ENCODE results near the gene ADK.
"Not testable (repeated sequence)": the region's sequence is repeated elsewhere in the genome, so short reads cannot be mapped to it uniquely, and the experiment has no call there.

Gene ADK

DNA sequence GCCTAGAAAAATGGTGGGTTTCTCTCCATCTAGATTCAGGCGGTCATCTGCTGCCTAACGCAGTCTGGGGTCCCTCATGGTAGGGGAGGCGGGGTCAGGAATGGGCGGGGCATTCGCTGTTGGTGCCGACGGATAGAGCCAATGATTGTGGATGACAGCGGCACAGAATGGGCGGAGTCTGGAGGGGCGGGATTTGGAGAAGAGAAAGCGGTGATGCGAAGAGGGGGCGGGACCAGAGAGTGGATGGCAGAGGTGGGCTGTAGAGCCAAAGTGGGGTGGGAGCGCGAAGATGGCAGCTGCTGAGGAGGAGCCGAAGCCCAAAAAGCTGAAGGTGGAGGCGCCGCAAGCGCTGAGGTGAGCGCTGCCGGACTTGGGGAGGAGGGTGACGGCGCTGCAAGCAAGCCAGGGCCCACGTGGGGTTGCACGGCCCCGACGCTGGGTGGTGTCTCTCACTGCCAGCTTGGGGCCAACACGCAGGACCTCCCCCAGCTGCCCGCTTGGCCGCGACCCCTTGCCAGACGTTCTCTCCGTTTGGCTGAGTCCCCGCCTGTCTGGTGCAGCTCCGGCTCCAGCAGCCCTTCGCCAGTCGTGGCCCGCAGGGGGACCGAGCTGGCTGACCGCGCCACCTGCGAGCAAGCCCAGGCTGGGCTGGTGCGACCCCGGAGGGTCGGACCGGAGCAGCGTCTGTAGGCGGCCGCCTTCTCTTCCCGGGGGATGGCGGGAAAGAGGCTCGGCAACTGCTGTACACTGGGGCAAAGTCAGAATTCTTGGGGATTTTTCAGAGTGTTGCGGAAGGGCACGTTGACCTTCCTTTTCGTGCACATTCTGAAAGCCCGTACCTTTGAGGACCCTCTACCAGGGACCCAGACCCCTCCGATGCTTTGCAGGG lies at the start of gene ADK:
TSS of gene ADK (plus strand) at position 232 of the 889 bp plus-strand sequence. CDS start at position 290, 58 bp downstream.
- DNase-seq (ENCODE audit: low spot score) (peak; percentile 99), FAIRE-seq (peak; percentile 87)

DNA sequence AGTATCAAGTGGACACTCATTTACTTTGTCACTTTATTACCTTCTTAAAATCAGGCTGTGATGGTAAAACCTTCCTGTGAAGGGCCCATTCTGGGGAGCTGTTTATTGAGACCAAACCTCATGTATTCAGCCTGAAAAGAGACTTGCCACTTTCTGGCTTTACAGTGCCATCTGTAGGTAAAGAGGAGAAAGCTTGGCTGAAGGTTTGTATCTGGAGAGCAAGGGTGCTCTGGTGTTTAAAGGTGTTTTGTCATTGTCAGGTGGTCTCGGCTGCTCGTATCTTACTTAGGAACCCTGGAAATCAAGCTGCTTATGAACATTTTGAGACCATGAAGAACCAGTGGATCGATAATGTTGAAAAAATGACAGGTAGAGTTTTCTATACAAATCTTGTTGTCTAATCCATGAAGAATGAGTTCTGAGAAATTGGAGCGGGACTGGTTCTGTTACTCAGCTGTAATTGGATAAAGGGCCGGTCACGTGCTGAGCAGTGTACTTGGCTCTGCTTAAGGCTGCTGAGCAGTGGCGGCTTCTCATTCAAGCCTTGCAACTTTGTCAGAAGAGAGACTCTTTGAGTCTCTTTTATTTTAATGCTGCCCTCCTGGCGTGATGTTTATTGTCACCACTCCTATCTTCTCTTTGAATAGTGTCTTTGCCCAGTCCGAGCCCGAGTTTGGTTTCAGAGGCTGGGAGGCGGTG lies 47.3 kb upstream of the ADK start:
- no peak for FAIRE-seq
- peak; percentile 48 for DNase-seq (ENCODE audit: low spot score)

DNA sequence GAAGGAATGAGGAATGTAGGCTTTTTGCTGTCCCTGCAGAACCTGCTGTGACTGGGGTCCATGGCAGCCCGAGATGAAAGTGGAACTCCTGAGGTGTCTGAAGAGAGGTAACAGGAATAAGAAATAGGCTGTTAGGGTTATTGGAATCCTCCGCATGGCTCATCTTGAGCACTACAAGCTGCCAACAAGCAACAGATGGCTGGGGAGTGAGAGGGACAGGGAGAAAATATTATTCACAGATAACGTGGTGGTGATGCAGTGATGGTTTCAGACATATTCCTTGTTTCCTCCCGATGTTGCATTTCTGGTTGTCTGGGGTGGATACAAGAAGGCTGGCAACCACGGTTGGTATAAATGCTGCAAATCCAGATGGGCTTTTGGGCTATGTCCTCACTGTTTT lies 46.5 kb upstream of the ADK start:
- no peak for FAIRE-seq
- DNase-seq (ENCODE audit: low spot score) = no peak

DNA sequence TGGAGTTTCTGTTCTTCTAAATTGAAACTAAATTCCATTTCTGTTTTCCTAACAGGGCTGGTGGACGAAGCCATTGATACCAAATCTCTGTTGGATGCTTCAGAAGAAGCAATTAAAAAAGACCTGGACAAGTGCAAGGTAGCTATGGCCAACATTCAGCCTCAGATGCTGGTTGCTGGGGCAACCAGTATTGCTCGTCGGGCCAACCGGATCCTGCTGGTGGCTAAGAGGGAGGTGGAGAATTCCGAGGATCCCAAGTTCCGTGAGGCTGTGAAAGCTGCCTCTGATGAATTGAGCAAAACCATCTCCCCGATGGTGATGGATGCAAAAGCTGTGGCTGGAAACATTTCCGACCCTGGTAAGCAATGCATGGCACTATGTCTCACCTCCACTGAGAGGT lies 46.0 kb upstream of the ADK start:
- FAIRE-seq (no peak), DNase-seq (ENCODE audit: low spot score) (no peak)

DNA sequence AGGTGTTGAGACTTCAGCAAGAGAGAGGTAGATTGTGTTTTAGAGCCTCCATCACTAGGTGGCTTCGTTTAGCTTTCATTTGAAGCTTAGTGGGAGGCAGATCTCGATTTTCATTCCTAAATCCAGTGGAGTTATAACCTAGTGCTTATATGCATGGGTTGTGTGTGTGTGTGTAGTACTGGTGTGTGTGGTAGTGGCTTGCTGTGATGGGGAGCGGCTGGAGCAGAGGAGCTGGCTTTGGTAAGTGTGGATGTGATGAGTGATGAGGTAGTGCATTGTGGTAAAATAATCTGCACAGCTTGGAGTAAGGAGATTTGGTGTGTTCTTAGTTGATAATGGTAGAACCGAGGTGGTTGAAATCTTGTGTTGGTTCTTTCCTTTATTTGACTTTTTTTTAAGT lies 43.6 kb upstream of the ADK start:
- DNase-seq (ENCODE audit: low spot score) = no peak
- FAIRE-seq = no peak

DNA sequence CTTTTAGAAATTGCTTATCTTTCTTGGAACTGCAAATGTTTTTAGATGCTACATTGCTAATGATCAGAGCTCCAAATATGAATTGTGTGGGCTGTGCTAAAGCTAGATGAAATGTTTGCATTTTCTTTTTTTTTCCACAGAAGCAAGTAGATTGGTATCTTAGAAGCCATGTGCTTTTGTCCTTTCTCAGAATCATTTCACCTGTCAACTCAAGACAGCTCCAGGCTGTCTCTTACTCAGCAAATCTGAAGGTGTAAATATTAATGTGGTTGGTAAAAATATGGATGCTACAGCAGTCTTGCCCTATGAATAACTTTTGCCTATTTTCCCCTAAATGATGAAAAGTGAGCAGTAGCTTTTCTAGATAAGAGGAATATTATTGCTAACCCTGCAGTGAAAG lies 41.6 kb upstream of the ADK start:
- no peak for DNase-seq (ENCODE audit: low spot score)
- no peak for FAIRE-seq

DNA sequence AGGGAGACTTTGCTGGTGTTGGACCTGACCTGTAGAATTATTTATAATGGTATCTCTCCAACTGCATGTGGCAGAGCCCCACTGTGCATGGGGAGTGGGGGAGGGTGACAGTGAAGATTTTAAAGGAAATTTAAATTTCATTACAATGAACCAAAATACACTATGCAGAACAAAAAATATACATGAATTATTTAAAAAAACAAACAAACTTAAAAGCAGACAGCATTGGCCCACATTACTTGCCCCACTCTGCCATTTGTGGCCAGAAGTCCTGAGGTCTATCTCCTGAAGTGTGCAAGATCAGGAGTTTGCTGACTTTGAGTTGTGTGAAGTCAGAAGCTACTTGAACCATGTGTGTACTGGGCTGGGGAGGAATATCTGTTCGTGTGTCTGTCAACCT lies 40.9 kb upstream of the ADK start:
- FAIRE-seq (no peak), DNase-seq (ENCODE audit: low spot score) (no peak)

DNA sequence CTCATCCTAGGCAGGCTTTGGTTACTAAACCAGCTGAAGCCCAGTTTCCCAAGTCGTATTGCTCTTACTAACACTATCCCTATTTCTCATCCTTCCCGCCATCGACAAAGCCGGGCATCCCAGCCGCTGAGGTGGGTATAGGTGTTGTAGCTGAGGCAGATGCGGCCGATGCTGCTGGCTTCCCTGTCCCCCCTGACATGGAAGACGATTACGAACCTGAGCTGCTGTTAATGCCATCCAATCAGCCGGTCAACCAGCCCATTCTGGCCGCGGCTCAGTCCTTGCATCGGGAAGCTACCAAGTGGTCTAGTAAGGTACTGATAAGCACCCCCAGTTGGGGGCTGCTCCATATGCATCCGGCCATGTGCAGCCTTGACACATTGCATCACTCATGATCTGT lies 39.2 kb upstream of the ADK start:
- FAIRE-seq (no peak), DNase-seq (ENCODE audit: low spot score) (no peak)

DNA sequence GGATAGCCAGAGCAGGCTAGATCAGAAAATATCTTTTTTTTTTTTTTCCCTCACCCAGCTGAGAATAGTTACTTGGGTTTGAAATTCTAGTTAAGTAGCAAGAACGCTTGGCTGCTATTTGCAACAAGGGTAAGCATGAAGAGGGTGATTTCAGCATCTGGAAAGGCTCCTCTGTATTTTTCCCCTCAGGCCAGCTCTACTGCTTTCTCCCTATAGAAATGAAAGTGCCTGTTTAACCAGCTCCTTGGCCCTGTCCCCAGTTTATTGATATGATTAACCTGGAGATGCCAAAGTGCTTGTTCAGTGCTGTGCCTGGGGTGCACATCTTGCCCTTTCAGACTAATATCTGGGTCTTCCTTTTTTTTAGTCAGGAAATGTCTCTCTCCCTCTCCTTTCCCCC lies 37.5 kb upstream of the ADK start:
- DNase-seq (ENCODE audit: low spot score) (no peak), FAIRE-seq (no peak)

DNA sequence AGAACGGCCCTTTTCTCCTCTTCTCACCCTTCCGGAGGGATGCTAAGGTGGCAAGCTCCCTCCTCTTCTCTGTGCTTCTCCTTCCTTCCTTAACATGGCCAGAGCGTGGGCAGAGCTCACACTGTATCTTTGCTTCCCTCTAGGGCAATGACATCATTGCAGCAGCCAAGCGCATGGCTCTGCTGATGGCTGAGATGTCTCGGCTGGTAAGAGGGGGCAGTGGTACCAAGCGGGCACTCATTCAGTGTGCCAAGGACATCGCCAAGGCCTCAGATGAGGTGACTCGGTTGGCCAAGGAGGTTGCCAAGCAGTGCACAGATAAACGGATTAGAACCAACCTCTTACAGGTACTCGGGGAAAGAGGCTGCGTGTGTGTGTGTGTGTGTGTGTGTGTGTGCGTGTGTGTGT lies 37.0 kb upstream of the ADK start:
- no peak for FAIRE-seq
- no peak for DNase-seq (ENCODE audit: low spot score)

DNA sequence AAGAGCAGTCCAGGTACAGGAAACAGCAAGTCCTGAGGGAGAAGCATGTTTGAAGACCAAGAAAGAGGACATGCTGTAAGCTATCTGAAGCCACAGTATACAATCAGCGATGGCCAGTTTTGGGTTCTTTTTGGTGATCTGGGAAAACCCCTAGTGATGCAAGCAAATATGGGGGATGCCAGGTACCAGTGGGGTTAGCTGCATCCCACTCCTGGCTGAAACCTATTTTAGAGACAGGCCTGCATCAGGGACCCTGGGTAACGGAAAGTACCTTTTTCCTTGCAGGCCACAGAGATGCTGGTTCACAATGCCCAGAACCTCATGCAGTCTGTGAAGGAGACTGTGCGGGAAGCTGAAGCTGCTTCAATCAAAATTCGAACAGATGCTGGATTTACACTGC lies 33.3 kb upstream of the ADK start:
- DNase-seq (ENCODE audit: low spot score) (no peak), FAIRE-seq (no peak)

DNA sequence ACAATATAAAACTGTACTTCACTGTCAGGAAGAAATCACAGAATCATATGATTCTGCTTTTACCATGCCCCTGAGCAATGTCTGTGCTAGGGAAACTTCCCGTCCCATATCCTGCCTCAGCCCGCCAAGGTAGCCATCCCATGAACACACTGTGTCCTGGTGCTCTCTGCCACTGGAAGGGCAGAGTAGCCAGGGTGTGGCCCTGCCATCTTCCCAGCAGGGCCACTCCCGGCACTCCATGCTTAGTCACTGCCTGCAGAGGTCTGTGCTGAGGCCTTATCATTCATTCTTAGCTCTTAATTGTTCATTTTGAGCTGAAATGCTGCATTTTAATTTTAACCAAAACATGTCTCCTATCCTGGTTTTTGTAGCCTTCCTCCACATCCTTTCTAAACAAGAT lies 32.2 kb upstream of the ADK start:
- no peak for DNase-seq (ENCODE audit: low spot score)
- FAIRE-seq = no peak

DNA sequence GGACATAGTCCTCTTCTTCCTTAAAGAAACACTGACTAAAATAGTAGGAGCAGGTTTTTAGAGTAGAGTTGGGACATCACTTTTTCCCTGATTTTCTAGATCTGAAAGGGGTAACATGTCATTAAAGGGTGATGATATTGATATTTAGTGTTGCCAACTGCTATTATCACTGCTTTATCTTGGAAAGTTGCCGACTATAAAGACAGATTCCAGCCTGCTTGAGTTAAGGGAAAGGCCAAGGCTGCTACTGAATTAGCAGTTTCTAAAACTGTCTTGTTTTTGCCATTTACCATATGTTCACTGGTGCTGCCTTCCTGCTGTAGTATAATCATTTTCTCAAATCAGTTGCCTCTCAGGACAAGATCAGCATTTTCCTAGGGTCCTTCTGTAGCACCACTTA lies 30.1 kb upstream of the ADK start:
- no peak for FAIRE-seq
- no peak for DNase-seq (ENCODE audit: low spot score)

DNA sequence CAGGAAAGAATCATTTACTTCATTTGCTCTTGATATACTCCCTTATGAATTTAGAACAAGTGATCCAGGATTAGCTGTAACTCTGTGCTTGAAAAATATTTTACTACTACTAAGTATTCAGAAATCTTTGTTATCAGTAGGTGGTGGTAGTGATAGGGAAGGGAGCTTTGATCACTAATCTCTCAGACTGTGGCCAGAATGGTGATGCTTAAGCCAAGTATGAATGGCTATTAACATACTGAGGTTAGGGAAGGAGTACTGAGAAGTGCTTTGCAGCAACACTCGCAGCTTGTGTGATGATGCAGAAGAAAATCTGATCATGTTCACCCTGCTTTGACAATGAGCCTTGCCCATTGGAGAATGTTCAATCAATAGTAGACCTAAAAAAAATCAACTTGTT lies 29.7 kb upstream of the ADK start:
- FAIRE-seq = no peak
- no peak for DNase-seq (ENCODE audit: low spot score)

DNA sequence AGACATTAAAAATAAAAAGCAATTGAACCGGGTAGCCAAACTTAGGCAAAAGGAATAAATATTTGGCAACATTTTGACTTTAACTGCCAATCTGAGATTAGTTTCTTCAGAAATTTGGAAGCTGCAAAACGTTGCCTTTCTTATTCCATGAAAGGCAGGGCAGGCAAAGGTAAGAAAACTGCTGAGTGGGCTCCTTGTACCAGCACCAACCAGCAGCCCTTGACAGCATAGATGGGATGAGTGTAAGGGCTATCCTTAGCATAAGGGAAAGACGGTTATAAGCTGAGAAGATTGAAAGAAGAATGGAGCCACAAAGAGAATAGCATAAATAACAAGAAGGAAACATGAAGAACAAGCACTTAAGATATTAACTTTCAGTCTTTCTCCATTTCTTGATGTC lies 29.0 kb upstream of the ADK start:
- FAIRE-seq (no peak), DNase-seq (ENCODE audit: low spot score) (no peak)

DNA sequence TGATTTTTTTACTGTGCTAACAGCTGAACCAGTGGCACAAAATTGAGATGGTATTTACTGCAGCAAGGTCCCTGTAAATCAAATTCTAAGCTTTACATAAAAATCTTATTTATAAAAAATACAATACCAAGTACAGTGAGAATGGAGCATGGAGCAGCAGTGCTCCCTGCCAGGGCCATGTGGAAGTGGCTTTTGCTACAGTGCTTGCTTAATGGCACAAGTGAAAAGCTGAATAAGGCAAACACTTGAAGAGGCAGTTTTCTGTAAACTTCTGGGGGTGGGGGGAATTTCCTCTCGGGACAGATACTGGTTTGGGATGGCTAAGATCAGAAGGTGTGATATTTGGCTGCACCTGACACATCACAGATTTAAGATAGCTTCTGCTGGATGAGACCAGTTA lies 27.9 kb upstream of the ADK start:
- no peak for DNase-seq (ENCODE audit: low spot score)
- no peak for FAIRE-seq

DNA sequence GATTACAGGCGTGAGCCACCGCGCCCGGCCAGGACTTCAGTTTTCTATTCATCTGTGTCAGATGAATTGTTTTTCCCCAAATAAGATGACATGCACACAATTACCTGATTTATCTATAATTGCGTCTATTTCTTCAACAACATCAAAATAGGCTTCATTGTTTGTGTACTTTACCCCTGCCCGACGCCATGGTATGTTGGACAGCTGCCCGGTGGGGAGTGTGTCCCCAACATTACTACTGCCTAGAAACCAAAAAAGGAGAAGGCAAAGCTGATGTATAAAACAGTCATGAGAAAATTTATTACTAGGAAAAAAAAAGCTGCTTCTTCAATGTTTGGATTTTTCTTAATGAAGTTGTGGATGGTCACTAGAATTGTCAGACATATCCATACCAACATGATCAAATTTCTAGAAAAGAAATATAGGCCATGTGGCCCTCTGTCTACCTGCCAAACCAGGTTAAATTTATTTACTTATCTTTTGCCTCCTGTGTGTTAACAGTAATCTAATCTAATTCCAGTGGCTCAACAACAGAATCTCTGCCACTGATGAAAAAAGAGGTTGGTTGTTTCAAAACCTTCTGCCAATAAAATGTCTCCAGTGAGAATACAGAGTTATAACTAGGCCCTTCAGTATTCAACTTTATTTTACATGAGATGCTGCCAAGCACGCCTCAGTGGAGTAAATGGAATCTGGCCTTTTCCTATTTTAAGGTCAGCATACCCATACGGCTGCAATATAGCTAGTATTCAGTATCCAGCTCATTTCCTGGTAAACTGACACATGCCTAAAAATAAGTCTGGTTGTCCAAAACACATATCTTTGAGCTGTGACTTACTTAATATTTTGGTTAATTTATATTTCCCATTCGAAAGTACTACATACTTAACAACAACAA lies 16.8 kb upstream of the ADK start:
- no peak for FAIRE-seq
- no peak for DNase-seq (ENCODE audit: low spot score)

DNA sequence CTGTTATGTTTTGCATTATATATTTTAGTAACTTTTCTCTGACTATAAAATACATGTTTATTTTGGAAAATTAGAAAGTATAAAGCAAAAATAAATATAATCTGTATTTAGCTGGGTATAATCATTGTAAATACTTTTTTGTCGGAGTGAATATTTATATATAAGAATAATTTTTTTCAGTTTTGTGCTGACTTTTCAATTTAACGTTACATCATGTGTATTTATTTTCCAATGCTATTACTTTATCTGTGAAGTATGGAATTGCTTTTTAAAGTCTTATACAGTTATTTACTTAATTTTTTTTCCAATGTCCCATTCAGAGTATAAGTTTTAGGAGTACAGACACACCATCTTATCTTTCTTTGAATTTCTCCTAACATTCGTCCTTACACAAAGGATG lies 15.6 kb upstream of the ADK start:
- no peak for DNase-seq (ENCODE audit: low spot score)
- FAIRE-seq = no peak

DNA sequence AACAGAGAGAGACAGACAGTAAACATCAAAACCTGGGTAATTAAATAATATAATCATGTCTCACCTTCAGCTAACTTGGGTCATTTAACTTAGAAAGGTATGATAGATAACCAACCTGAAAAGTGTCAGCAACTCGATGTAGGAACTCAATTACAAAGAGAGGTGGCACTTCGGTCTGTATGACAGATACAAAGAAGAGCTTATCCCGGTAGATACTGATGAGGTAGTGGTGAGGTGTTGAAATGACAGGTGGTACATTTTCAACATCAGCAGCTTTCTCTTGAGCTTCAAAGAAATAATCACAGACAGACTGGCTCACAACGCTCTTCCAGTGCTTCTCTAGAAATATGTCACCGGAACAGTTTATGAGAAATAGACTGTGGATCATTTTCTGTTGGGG lies 13.0 kb upstream of the ADK start:
- no peak for DNase-seq (ENCODE audit: low spot score)
- no peak for FAIRE-seq

DNA sequence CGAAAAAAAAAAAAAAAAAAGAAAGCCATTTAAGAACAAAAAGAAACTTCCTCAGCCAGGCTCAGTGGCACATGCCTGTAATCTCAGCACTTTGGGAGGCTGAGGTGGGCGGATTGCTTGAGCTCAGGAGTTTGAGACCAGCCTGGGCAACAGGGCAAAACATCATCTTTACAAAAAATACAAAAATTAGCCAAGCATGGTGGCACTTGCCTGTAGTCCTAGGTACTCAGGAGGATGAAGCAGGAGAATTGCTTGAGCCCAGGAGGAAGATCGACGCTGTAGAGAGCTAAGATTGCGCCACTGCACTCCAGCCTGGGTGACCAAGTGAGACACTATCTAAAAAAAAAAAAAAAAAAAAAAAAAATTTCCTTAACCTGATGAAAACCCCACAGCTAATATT lies 12.4 kb upstream of the ADK start:
- not testable (repeated sequence) for DNase-seq (ENCODE audit: low spot score); FAIRE-seq

DNA sequence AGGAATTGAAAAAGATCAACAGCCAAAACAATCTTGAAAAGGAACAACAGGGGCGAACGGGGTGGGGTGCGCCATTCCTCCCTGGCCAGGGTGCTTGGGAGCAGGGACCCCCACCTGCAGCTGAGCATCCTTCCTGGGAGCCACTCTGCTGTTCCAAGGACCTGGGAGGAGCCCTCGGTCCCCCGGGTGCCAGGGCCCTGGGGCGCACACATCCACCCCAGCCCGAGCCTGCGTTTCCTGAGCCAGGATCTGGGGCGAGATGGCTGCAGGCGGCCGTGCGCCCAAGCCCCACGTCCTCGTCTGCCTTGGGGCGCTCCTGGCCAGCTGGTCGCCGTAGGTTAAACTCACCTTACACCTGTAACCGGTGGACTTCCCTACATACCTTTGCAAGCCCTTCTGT lies 11.0 kb upstream of the ADK start:
- FAIRE-seq = no peak
- DNase-seq (ENCODE audit: low spot score) = no peak

DNA sequence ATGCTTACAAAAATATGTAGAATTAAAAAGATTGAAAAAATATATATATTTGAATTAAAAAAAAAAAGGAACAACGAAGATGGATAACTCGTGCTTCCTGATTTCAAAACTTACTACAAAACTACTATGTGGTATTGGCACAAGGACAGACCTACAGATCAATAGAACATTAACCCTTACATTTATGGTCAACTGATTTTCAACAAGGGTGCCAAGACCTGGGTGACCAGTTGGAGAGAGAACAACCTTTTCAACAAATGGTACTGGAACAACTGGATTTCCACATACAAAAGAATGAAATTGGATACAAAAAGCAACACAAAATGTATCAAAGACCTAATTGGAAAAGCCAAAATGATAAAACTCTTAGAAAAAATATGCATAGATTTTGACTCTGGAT lies 10.5 kb upstream of the ADK start:
- DNase-seq (ENCODE audit: low spot score) (no peak), FAIRE-seq (no peak)
